Measurements from ENCODE around the gene NR6A1.

The NR6A1 gene

GRCh38 chr9:124615100-124615742, 155.9 kb downstream of the NR6A1 start:
- H3K36me3 ChIP-seq (ENCODE audit: insufficient read depth) = no peaks in the 10 kb centered on the region
- H3K27ac ChIP-seq = no peak overlapping the region
- no peak overlapping the region for H2AFZ ChIP-seq (ENCODE audit: low read depth)
- no peak for TF ChIP-seq CTCF (conservative IDR thresholded peaks at IDR 0.05; ENCODE audit: low read depth, low read length)
- no peaks in the 10 kb centered on the region for H4K20me1 ChIP-seq (ENCODE audit: insufficient read depth)
- no peak overlapping the region for H3K9ac ChIP-seq
- no peaks in the 10 kb centered on the region for H3K79me2 ChIP-seq (ENCODE audit: insufficient read depth, low read depth)
- peaks cover 18% of the 10 kb centered on the region for H3K4me1 ChIP-seq (ENCODE audit: low read depth, poor library complexity, severe bottlenecking)
- H3K4me3 ChIP-seq (IDR thresholded peaks at IDR 0.05; ENCODE audit: insufficient read depth, low read depth, low read length) = no peak overlapping the region
- no peaks in the 10 kb centered on the region for H3K27me3 ChIP-seq (ENCODE audit: insufficient read depth, low read depth)
- no peak overlapping the region for H3K4me2 ChIP-seq

- H3K4me2 ChIP-seq = no peak overlapping the region
- no peaks in the 10 kb centered on the region for H3K79me2 ChIP-seq (ENCODE audit: insufficient read depth, low read depth)
- no peak overlapping the region for H3K27ac ChIP-seq
- no peak overlapping the region for H3K4me3 ChIP-seq (IDR thresholded peaks at IDR 0.05; ENCODE audit: insufficient read depth, low read depth, low read length)
- H3K4me1 ChIP-seq (ENCODE audit: low read depth, poor library complexity, severe bottlenecking) = peaks cover 11% of the 10 kb centered on the region
- H3K9ac ChIP-seq = no peak overlapping the region
- no peaks in the 10 kb centered on the region for H3K27me3 ChIP-seq (ENCODE audit: insufficient read depth, low read depth)
- H4K20me1 ChIP-seq (ENCODE audit: insufficient read depth) = no peaks in the 10 kb centered on the region
- H2AFZ ChIP-seq (ENCODE audit: low read depth) = no peak overlapping the region
- no peaks in the 10 kb centered on the region for H3K36me3 ChIP-seq (ENCODE audit: insufficient read depth)
- no peak for TF ChIP-seq CTCF (conservative IDR thresholded peaks at IDR 0.05; ENCODE audit: low read depth, low read length)
Observed at GRCh38 chr9:124613849-124614248, 157.3 kb downstream of the NR6A1 start.

- H3K36me3 ChIP-seq (ENCODE audit: insufficient read depth) = no peaks in the 10 kb centered on the region
- H3K4me2 ChIP-seq = no peak overlapping the region
- H3K79me2 ChIP-seq (ENCODE audit: insufficient read depth, low read depth) = no peaks in the 10 kb centered on the region
- H3K27me3 ChIP-seq (ENCODE audit: insufficient read depth, low read depth) = no peaks in the 10 kb centered on the region
- H3K4me1 ChIP-seq (ENCODE audit: low read depth, poor library complexity, severe bottlenecking) = peaks cover 11% of the 10 kb centered on the region
- H3K27ac ChIP-seq = no peak overlapping the region
- H4K20me1 ChIP-seq (ENCODE audit: insufficient read depth) = no peaks in the 10 kb centered on the region
- H3K9ac ChIP-seq = no peak overlapping the region
- no peak for TF ChIP-seq CTCF (conservative IDR thresholded peaks at IDR 0.05; ENCODE audit: low read depth, low read length)
- H3K4me3 ChIP-seq (IDR thresholded peaks at IDR 0.05; ENCODE audit: insufficient read depth, low read depth, low read length) = no peak overlapping the region
- no peak overlapping the region for H2AFZ ChIP-seq (ENCODE audit: low read depth)
Observed at GRCh38 chr9:124611106-124611505, 160.0 kb downstream of the NR6A1 start.

- Histone ChIP-seq H3K4me3 (IDR thresholded peaks at IDR 0.05; ENCODE audit: insufficient read depth, low read depth, low read length) (no peak overlapping the region), H3K27me3 (ENCODE audit: insufficient read depth, low read depth) (no peaks in the 10 kb centered on the region), H3K36me3 (ENCODE audit: insufficient read depth) (no peaks in the 10 kb centered on the region), H3K4me1 (ENCODE audit: low read depth, poor library complexity, severe bottlenecking) (no peaks in the 10 kb centered on the region), H3K79me2 (ENCODE audit: insufficient read depth, low read depth) (no peaks in the 10 kb centered on the region), H3K27ac (no peak overlapping the region), H2AFZ (ENCODE audit: low read depth) (no peak overlapping the region), H3K4me2 (no peak overlapping the region), H4K20me1 (ENCODE audit: insufficient read depth) (no peaks in the 10 kb centered on the region), H3K9ac (no peak overlapping the region)
- no peak for TF ChIP-seq CTCF (conservative IDR thresholded peaks at IDR 0.05; ENCODE audit: low read depth, low read length)
Observed at GRCh38 chr9:124606027-124606426, 165.1 kb downstream of the NR6A1 start.

All from KMS-11 (cell line).